Neural cell (in vitro differentiated cells): ENCODE measurements around the gene PHACTR2. TPM values are rescaled to one million over a fixed set of nuclear protein-coding genes. Genes with fewer than 3 reads are reported as not detected.

Source experiments
- H2AFZ ChIP-seq: fragments of 200-600, 300-800 bp; sonication (generic), shearing (Covaris generic); 2 replicates; pipeline ENCODE4 v1.6.0; 2014; ENCODE audit warnings: low read depth, mild to moderate bottlenecking, antibody characterized with exemption, low read length, moderate library complexity
- H3F3A ChIP-seq: fragments of 200-600 bp; shearing (Covaris generic); 2 replicates; pipeline ENCODE4 v1.6.1; 2016; ENCODE audit warnings: mild to moderate bottlenecking, moderate library complexity, mixed read lengths, antibody characterized with exemption, low read length; ENCODE audit not compliant: insufficient read depth, poor library complexity, severe bottlenecking
- H3K27ac ChIP-seq: fragments of 200-600, 300-800 bp; sonication (generic), shearing (Covaris generic); 2 replicates; pipeline ENCODE4 v1.5.1; 2014; ENCODE audit warnings: mild to moderate bottlenecking, low read length, moderate library complexity
- H3K27me3 ChIP-seq: fragments of 300-800, 200-600 bp; sonication (generic), shearing (Covaris generic); 2 replicates; pipeline ENCODE4 v1.6.0; 2014; ENCODE audit warnings: mild to moderate bottlenecking, low read depth, low read length, moderate library complexity; ENCODE audit not compliant: insufficient read depth
- H3K36me3 ChIP-seq: fragments of 300-800, 200-600 bp; sonication (generic), shearing (Covaris generic); 2 replicates; pipeline ENCODE4 v1.5.1; 2014; ENCODE audit warnings: mild to moderate bottlenecking, antibody characterized with exemption, low read length, moderate library complexity; ENCODE audit not compliant: insufficient read depth
- H3K4me2 ChIP-seq: fragments of 300-800, 200-600 bp; sonication (generic), shearing (Covaris generic); 2 replicates; pipeline ENCODE4 v1.6.0; 2014; ENCODE audit warnings: mild to moderate bottlenecking, low read length
- H3K4me3 ChIP-seq: fragments of 300-800, 200-600 bp; sonication (generic), shearing (Covaris generic); 2 replicates; pipeline ENCODE4 v1.5.1; 2014; ENCODE audit warnings: mild to moderate bottlenecking, low read length, moderate library complexity
- H3K79me2 ChIP-seq: fragments of 200-600 bp; shearing (Covaris generic); replicated peaks from 2 replicates; pipeline ENCODE4 v1.6.0; 2014; ENCODE audit warnings: mild to moderate bottlenecking, low read length, moderate library complexity; ENCODE audit not compliant: insufficient read depth
- H3K9ac ChIP-seq: fragments of 300-800, 200-600 bp; sonication (generic), shearing (Covaris generic); 2 replicates; pipeline ENCODE4 v1.6.1; 2016; ENCODE audit warnings: mild to moderate bottlenecking, low read length, mixed read lengths
- H3K9me2 ChIP-seq: fragments of 200-600 bp; shearing (Covaris generic); 2 replicates; pipeline ENCODE4 v1.6.1; 2016; ENCODE audit warnings: mild to moderate bottlenecking, low read length, mixed read lengths; ENCODE audit not compliant: insufficient read depth
- H3K9me3 ChIP-seq: fragments of 200-600, 300-800 bp; sonication (generic), shearing (Covaris generic); 2 replicates; pipeline ENCODE4 v1.6.1; 2016; ENCODE audit warnings: mild to moderate bottlenecking, mixed run types, low read length, moderate library complexity, mixed read lengths
- H4K20me1 ChIP-seq: fragments of 200-600 bp; shearing (Covaris generic); 2 replicates; pipeline ENCODE4 v1.6.1; 2016; ENCODE audit warnings: mild to moderate bottlenecking, mixed run types; ENCODE audit not compliant: insufficient read depth
- EP300 ChIP-seq: fragments of 450-650 bp; conservative IDR thresholded peaks from 2 replicates; pipeline ENCODE4 v1.6.1; 2014; ENCODE audit warnings: antibody characterized with exemption, mild to moderate bottlenecking, moderate library complexity; ENCODE audit not compliant: poor library complexity, severe bottlenecking
- EZH2 ChIP-seq: fragments of 200-600, 300-800 bp; shearing (Covaris generic), sonication (generic); IDR thresholded peaks from 2 replicates; pipeline ENCODE4 v1.6.1; 2014; ENCODE audit warnings: antibody characterized with exemption, low read length, borderline replicate concordance, mild to moderate bottlenecking; ENCODE audit not compliant: insufficient read depth, poor library complexity, severe bottlenecking
- MXI1 ChIP-seq: fragments of 450-650 bp; conservative IDR thresholded peaks from 2 replicates; pipeline ENCODE4 v1.6.1; 2014; ENCODE audit warnings: antibody characterized with exemption, mild to moderate bottlenecking; ENCODE audit not compliant: poor library complexity, severe bottlenecking
- POLR2AphosphoS5 ChIP-seq: IDR thresholded peaks from 2 replicates; pipeline ENCODE4 v1.6.1; 2012
- RAD21 ChIP-seq: fragments of 450-650 bp; conservative IDR thresholded peaks from 2 replicates; pipeline ENCODE4 v1.6.1; 2014; ENCODE audit warnings: antibody characterized with exemption, mild to moderate bottlenecking, moderate library complexity
- SMC3 ChIP-seq: fragments of 450-650 bp; conservative IDR thresholded peaks from 2 replicates; pipeline ENCODE4 v1.6.1; 2014; ENCODE audit warnings: antibody characterized with exemption, mild to moderate bottlenecking, moderate library complexity; ENCODE audit not compliant: poor library complexity
- TAF1 ChIP-seq: IDR thresholded peaks from 2 replicates; pipeline ENCODE4 v1.6.1; 2012; ENCODE audit warnings: low read depth
- polyA plus RNA-seq: library from polyadenylated mRNA; depleted of rRNA; stranded (reverse); fragments of >200 nt; gene quantifications from 2 replicates; pipeline ENCODE4 v1.2.3, GENCODE V29; 2014
- TF ChIP-seq, protein P1 (sequence below): fragments of 450-650 bp; IDR thresholded peaks from 2 replicates; pipeline ENCODE4 v1.5.1; 2014; ENCODE audit warnings: antibody characterized with exemption, mild to moderate bottlenecking, moderate library complexity; ENCODE audit not compliant: poor library complexity, severe bottlenecking
- TF ChIP-seq, protein P2 (sequence below): IDR thresholded peaks from 2 replicates; pipeline ENCODE4 v1.6.1; 2012; ENCODE audit warnings: borderline replicate concordance

The PHACTR2 gene
- polyA plus RNA-seq, 1 donor from 2014 or later = 2.8 TPM

DNA sequence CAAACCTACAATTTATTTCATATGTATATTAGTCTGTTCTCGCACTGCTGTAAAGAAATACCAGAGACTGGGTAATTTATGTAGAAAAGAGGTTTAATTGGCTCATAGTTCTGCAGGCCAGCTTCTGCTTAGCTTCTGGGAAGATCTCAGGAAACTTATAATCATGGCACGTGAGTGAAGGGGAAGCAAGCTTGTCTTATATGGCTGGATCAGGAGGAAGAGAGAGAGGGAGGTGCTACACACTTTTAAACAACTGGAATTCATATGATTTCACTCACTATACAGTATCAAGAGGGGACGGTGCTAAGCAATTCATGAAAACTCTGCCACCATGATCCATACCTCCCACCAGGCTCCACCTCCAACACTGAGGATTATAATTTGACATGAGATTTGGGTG lies 29.9 kb downstream of the PHACTR2 start:
- no peaks in the 10 kb centered on the region for H3K27me3 ChIP-seq
- H3K27ac ChIP-seq = no peak overlapping the region
- no peaks in the 10 kb centered on the region for H3K9me2 ChIP-seq
- H3K79me2 ChIP-seq = no peaks in the 10 kb centered on the region
- H3K9ac ChIP-seq = no peak overlapping the region
- H3K4me2 ChIP-seq = no peak overlapping the region
- no peaks in the 10 kb centered on the region for H3F3A ChIP-seq
- H3K36me3 ChIP-seq = no peaks in the 10 kb centered on the region
- H2AFZ ChIP-seq = no peak overlapping the region
- H3K4me3 ChIP-seq = no peak overlapping the region
- no peaks in the 10 kb centered on the region for H4K20me1 ChIP-seq
- no peaks in the 10 kb centered on the region for H3K9me3 ChIP-seq
- TF ChIP-seq POLR2AphosphoS5 (no peak), RAD21 (no peak), TAF1 (no peak), EZH2 (no peak), SMC3 (no peak), MXI1 (no peak), EP300 (no peak)
- TF ChIP-seq, protein P1, sequence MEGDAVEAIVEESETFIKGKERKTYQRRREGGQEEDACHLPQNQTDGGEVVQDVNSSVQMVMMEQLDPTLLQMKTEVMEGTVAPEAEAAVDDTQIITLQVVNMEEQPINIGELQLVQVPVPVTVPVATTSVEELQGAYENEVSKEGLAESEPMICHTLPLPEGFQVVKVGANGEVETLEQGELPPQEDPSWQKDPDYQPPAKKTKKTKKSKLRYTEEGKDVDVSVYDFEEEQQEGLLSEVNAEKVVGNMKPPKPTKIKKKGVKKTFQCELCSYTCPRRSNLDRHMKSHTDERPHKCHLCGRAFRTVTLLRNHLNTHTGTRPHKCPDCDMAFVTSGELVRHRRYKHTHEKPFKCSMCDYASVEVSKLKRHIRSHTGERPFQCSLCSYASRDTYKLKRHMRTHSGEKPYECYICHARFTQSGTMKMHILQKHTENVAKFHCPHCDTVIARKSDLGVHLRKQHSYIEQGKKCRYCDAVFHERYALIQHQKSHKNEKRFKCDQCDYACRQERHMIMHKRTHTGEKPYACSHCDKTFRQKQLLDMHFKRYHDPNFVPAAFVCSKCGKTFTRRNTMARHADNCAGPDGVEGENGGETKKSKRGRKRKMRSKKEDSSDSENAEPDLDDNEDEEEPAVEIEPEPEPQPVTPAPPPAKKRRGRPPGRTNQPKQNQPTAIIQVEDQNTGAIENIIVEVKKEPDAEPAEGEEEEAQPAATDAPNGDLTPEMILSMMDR = no peak
- TF ChIP-seq, protein P2, sequence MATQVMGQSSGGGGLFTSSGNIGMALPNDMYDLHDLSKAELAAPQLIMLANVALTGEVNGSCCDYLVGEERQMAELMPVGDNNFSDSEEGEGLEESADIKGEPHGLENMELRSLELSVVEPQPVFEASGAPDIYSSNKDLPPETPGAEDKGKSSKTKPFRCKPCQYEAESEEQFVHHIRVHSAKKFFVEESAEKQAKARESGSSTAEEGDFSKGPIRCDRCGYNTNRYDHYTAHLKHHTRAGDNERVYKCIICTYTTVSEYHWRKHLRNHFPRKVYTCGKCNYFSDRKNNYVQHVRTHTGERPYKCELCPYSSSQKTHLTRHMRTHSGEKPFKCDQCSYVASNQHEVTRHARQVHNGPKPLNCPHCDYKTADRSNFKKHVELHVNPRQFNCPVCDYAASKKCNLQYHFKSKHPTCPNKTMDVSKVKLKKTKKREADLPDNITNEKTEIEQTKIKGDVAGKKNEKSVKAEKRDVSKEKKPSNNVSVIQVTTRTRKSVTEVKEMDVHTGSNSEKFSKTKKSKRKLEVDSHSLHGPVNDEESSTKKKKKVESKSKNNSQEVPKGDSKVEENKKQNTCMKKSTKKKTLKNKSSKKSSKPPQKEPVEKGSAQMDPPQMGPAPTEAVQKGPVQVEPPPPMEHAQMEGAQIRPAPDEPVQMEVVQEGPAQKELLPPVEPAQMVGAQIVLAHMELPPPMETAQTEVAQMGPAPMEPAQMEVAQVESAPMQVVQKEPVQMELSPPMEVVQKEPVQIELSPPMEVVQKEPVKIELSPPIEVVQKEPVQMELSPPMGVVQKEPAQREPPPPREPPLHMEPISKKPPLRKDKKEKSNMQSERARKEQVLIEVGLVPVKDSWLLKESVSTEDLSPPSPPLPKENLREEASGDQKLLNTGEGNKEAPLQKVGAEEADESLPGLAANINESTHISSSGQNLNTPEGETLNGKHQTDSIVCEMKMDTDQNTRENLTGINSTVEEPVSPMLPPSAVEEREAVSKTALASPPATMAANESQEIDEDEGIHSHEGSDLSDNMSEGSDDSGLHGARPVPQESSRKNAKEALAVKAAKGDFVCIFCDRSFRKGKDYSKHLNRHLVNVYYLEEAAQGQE = no peak

DNA sequence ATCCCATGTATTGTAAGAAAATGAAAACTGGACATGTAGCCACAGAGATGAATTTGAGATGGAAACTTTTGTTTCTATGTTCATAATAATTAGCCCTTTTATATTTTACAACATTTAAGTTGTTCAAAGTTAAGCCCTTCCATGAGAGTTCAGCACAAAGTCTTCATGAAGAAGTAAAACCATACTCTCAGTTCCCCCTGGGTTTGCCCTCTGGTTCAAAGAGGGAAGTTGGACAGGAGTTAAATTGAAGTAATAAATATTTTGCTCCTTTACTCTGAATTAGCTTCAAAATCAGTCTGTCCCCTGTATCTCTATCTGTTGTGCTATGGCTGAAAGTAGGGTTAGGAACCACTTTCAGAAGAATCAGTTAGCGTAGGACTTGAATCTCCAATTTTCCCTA lies 31.1 kb downstream of the PHACTR2 start:
- H3K79me2 ChIP-seq = no peaks in the 10 kb centered on the region
- H3F3A ChIP-seq = no peaks in the 10 kb centered on the region
- no peak for TF ChIP-seq SMC3
- TF ChIP-seq EZH2 = no peak
- TF ChIP-seq EP300 = no peak
- TF ChIP-seq TAF1 = no peak
- no peak for TF ChIP-seq POLR2AphosphoS5
- TF ChIP-seq MXI1 = no peak
- TF ChIP-seq, protein P2 = no peak
- no peak for TF ChIP-seq RAD21
- TF ChIP-seq, protein P1 = no peak
- H4K20me1 ChIP-seq = no peaks in the 10 kb centered on the region
- H3K9me3 ChIP-seq = no peaks in the 10 kb centered on the region
- no peak overlapping the region for H3K4me2 ChIP-seq
- H2AFZ ChIP-seq = no peak overlapping the region
- H3K27ac ChIP-seq = no peak overlapping the region
- H3K4me3 ChIP-seq = no peak overlapping the region
- no peaks in the 10 kb centered on the region for H3K27me3 ChIP-seq
- H3K9ac ChIP-seq = no peak overlapping the region
- no peaks in the 10 kb centered on the region for H3K9me2 ChIP-seq
- H3K36me3 ChIP-seq = no peaks in the 10 kb centered on the region
